Measurements from ENCODE around the gene PCYT2. TPM values are rescaled to one million over a fixed set of nuclear protein-coding genes. Genes with fewer than 3 reads are reported as not detected.

Gene PCYT2
- total and polyA plus RNA-seq, 2 donors (not counting 3 experiments of a cell fraction or from before 2014, with no cell fraction given): 52.0 to 57.1 TPM

DNA sequence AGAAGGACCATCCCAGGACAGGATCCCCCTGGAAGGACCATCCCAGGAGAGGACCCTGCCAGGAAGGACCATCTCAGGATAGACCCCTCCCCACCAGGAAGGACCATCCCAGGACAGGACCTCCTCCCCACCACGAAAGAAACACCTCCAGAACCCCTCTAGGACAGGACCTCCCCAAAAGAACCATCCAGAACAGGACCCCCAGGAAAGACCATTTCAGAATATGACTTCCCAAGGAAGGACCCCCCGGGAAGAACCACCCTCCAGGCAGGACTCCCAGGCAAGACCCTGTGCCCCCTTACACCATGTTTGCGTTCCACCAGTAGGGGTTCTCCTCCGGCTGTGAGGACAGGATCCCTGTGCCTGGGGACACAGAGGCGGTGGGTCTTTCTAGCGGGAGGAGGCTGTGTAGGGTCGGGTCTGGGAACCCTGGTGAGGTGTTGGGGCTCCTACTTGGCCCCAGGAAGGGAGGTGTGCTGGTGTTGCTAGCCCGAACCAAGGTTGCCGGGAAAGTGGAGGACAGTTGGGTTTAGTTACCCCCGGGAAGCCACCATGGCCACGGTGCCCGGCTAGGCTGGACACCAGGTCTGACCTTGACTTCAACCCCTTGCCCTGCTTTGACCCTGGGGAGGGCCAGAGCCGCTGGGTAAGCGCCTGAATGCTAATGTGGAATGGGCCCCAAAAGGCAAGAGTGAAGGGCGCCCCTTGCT, 47.6 kb upstream of the PCYT2 start:
- H2AFZ ChIP-seq (ENCODE audit: low read depth, low read length): no peak overlapping the region
- no peak overlapping the region for H3K27ac ChIP-seq (ENCODE audit: insufficient read depth, low read depth, low read length)
- intact Hi-C loops (cut with micrococcal nuclease) (loop anchor here (1.0 kb wide), 1 partner anchor 64 kb away; the partner anchor contains the start of gene CENPX), dilution Hi-C loops (cut with MboI; ENCODE audit: extremely low pct_ligation_motif_present, low sequenced_read_pairs) (no loop called here)
- no TSS peak for BruUV-seq (replicated peaks)
- DNase-seq (ENCODE audit: low read depth, low spot score): no peak
- H3K4me1 ChIP-seq (ENCODE audit: control insufficient read depth, extremely low read depth, insufficient read depth, low read length): no peaks in the 10 kb centered on the region
- no peak for FAIRE-seq
- POLR2A ChIA-PET: no interaction called here
- no peaks in the 10 kb centered on the region for H3K79me2 ChIP-seq (ENCODE audit: control insufficient read depth, insufficient read depth, low read length)
- peaks cover 29 to 42% of the 10 kb centered on the region in 2 experiments for H3K27me3 ChIP-seq (ENCODE audit: control insufficient read depth in 2 of 2, insufficient read depth in 2 of 2, low read length in 2 of 2)
- no peaks in the 10 kb centered on the region for H3K36me3 ChIP-seq (ENCODE audit: control insufficient read depth in 2 of 2, extremely low read depth in 1 of 2, insufficient read depth in 2 of 2, low read length in 2 of 2)
- H3K9me3 ChIP-seq (replicated peaks; ENCODE audit: control insufficient read depth, insufficient read depth, low read length): no peaks in the 10 kb centered on the region
- TF ChIP-seq POLR2A (IDR thresholded peaks at IDR 0.05; ENCODE audit: low read depth, low read length): no peak
- TF ChIP-seq GATA2 (IDR thresholded peaks at IDR 0.05; ENCODE audit: insufficient read depth, insufficient read length, low read depth, low read length): no peak
- TF ChIP-seq EZH2 (IDR thresholded peaks at IDR 0.05; ENCODE audit: borderline replicate concordance, low read depth, low read length, severe bottlenecking): no peak
- TF ChIP-seq, protein P1, sequence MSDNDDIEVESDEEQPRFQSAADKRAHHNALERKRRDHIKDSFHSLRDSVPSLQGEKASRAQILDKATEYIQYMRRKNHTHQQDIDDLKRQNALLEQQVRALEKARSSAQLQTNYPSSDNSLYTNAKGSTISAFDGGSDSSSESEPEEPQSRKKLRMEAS (IDR thresholded peaks at IDR 0.05; ENCODE audit: insufficient read depth, insufficient read length): no peak
- TF ChIP-seq POLR2AphosphoS5 (IDR thresholded peaks at IDR 0.05; ENCODE audit: insufficient read depth, low read depth, low read length): no peak
- no peak for TF ChIP-seq MYC (IDR thresholded peaks at IDR 0.05; ENCODE audit: low read depth, low read length)
- TF ChIP-seq FOS (IDR thresholded peaks at IDR 0.05; ENCODE audit: borderline replicate concordance, insufficient read depth, low read length): no peak
- TF ChIP-seq, protein P2, sequence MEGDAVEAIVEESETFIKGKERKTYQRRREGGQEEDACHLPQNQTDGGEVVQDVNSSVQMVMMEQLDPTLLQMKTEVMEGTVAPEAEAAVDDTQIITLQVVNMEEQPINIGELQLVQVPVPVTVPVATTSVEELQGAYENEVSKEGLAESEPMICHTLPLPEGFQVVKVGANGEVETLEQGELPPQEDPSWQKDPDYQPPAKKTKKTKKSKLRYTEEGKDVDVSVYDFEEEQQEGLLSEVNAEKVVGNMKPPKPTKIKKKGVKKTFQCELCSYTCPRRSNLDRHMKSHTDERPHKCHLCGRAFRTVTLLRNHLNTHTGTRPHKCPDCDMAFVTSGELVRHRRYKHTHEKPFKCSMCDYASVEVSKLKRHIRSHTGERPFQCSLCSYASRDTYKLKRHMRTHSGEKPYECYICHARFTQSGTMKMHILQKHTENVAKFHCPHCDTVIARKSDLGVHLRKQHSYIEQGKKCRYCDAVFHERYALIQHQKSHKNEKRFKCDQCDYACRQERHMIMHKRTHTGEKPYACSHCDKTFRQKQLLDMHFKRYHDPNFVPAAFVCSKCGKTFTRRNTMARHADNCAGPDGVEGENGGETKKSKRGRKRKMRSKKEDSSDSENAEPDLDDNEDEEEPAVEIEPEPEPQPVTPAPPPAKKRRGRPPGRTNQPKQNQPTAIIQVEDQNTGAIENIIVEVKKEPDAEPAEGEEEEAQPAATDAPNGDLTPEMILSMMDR (IDR thresholded peaks at IDR 0.05; ENCODE audit: extremely low read depth in 1 of 2, insufficient read depth in 1 of 2, low read depth in 1 of 2, low read length in 2 of 2): no peak
- no peak for TF ChIP-seq JUN (IDR thresholded peaks at IDR 0.05; ENCODE audit: borderline replicate concordance, insufficient read depth, insufficient read length, low read depth)
- no peak overlapping the region for H3K9ac ChIP-seq (replicated peaks; ENCODE audit: extremely low read depth, insufficient read depth, low read length)
- no peaks in the 10 kb centered on the region for H4K20me1 ChIP-seq (replicated peaks; ENCODE audit: control insufficient read depth, extremely low read depth, insufficient read depth, low read length)
- H3K9me1 ChIP-seq (replicated peaks; ENCODE audit: control insufficient read depth, extremely low read depth, insufficient read depth, low read length): no peaks in the 10 kb centered on the region
- H3K4me2 ChIP-seq (ENCODE audit: insufficient read depth, low read length): no peak overlapping the region
- CTCF ChIA-PET: interaction anchor here (0.5 to 2.6 kb wide), 37 partner anchors 9 to 578 kb away, joined by 3 to 345 read pairs (median 6); partner anchors contain the start of genes ASPSCR1, CENPX, DCXR and GPS1
- H3K4me3 ChIP-seq (replicated peaks in 1 of 3; ENCODE audit: insufficient read depth in 1 of 3, low read depth in 1 of 3, low read length in 3 of 3): no peak overlapping the region

Measured in endothelial cell of umbilical vein (primary cell).